Gastroesophageal sphincter (tissue), 4 donors: ENCODE measurements around the gene FASN. TPM values are rescaled to one million over a fixed set of nuclear protein-coding genes. Genes with fewer than 3 reads are reported as not detected.

Experiments
- ATAC-seq: fragments of 150-250 bp; one replicate; pipeline ENCODE4 v1.9.1; 2016; ENCODE audit warnings: mild to moderate bottlenecking, moderate library complexity
- H3K27ac ChIP-seq, 4 donors: fragments of 200-600 bp; sonication (generic) in 3 of 4; 1 replicate in 3 of 4; 2 replicates in 1 of 4; pipeline ENCODE4 v1.5.1; 2016 to 2019
- H3K27me3 ChIP-seq: fragments of 200-600 bp; sonication (generic); one replicate; pipeline ENCODE4 v1.5.1; 2019
- H3K36me3 ChIP-seq, 2 donors: fragments of 200-600 bp; sonication (generic); one replicate each; pipeline ENCODE4 v1.5.1; 2019; ENCODE audit warnings: control low read depth in 1 of 2
- H3K4me1 ChIP-seq, 3 donors: fragments of 200-600 bp; sonication (generic); 1 replicate in 2 of 3; 2 replicates in 1 of 3; pipeline ENCODE4 v1.5.1; 2016 to 2019; ENCODE audit warnings: control low read depth in 2 of 3
- H3K4me3 ChIP-seq, 2 donors: fragments of 200-600 bp; sonication (generic); one replicate each; pipeline ENCODE4 v1.5.1; 2019; ENCODE audit warnings: mild to moderate bottlenecking in 1 of 2, moderate library complexity in 1 of 2
- H3K9me3 ChIP-seq, 3 donors: fragments of 200-600 bp; sonication (generic); one replicate each; pipeline ENCODE4 v1.5.1; 2017 to 2019; ENCODE audit warnings: control low read depth in 2 of 3
- EP300 ChIP-seq: sonication (generic); formaldehyde crosslinking; IDR thresholded peaks from one replicate; pipeline ENCODE4 v1.6.1; 2017; ENCODE audit warnings: antibody characterized with exemption, mild to moderate bottlenecking
- POLR2A ChIP-seq, 2 donors: fragments of 450-650 bp; IDR thresholded peaks; one replicate each; pipeline ENCODE4 v1.6.1; 2017; ENCODE audit warnings: antibody characterized with exemption in 2 of 2, mild to moderate bottlenecking in 2 of 2, moderate library complexity in 1 of 2
- POLR2AphosphoS5 ChIP-seq: sonication (generic); formaldehyde crosslinking; IDR thresholded peaks from one replicate; pipeline ENCODE4 v1.6.1; 2017; ENCODE audit warnings: antibody characterized with exemption
- WGBS, 2 donors: methylation state at CpG; one replicate each; pipeline ENCODE4 v1.1.5; 2018; ENCODE audit warnings: low coverage in 1 of 2; 5-methylcytosine and 5-hydroxymethylcytosine counted together
- total RNA-seq, 4 donors: library from RNA; depleted of rRNA; stranded (reverse); fragments of >200 nt; gene quantifications; one replicate each; pipeline ENCODE4 v1.1.0, GENCODE V29; 2016
- TF ChIP-seq, protein P1 (sequence below), 4 experiments: fragments of 200-600 bp in 2 of 4; fragments of 450-650 bp in 2 of 4; sonication (generic) in 1 of 4; IDR thresholded peaks; one replicate each; pipeline ENCODE4 v1.5.1; 2017 to 2019; ENCODE audit warnings: antibody characterized with exemption in 4 of 4, mild to moderate bottlenecking in 2 of 4, moderate library complexity in 2 of 4

Gene FASN
- total RNA-seq, 4 donors from 2014 or later, result 22.6 to 52.8 (median 48.3) TPM

DNA sequence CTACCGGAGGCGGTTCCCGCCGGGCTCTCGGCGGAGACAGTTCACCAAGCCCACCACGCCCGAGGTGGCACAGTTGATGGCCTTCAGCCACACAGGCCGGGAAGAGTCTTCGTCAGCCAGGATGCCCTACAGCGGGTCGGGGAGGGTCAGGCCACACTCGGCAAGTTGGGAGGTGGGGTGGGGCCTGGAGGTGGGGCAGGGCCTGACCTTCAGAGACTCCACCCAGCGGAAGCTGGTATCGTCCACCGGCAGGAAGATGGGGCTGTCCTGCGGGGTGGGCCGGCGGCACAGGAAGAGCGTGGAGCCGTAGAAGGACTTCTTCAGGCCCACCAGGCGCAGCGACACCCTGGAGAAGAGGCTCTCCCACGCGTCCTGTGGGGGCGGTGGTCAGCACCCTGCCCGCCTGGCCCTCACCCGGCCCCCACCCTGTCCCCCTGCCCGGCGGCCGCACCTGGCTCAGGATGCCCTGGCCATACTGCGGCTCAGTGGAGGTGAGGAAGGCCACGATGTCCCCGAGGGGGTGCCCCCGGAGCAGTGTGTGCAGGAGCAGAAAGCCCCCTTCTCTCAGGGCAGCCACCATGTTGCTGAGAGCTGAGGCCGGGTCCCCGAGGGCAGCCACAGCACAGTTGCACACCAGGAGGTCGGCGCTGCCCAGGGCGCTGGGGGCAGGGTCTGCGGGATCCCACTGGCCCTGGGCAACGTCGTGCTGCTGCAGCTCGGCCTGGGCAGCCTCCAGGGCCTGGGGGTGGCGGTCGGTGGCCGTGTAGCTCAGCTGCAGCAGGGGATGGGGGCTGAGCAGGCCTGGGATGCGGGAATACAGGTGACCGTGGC lies 12.8 kb downstream of the FASN start:
- ATAC-seq, result no peak

DNA sequence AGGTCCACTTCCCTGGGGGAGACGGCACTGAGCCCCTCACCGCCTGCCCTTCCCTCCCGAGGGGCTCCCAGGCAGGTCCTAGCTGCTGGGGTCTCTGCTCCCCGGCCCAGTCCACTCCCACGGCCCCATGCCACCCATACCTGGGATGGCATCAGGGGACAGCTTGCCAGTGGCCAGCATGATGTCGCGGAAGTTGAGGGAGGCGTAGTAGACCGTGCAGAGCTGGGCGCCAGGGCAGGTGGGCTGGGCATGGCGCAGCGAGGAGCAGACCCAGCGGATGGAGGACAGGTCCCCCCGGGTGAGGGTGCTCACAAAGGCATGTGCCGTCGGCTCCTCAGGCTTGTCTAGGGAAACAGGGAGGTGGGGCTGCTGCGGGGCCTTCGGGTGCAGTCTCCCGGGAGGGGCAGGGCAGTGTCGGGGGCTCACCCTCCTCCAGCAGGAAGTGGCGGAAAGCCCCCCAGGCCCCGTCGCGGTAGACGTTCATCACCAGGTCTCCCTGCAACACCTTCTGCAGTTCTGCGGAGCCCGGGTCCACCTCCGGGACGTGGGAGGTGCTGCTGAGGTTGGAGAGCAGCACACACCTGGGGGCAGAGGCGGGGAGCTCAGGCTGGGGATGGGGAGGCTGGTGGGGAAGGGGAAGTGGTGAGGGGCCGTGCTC lies 13.5 kb downstream of the FASN start:
- Histone ChIP-seq H3K4me3 (no peak overlapping the region), H3K9me3 (no peaks in the 10 kb centered on the region), H3K27me3 (no peaks in the 10 kb centered on the region), H3K4me1 (no peaks in the 10 kb centered on the region), H3K36me3 (peaks cover 0 to 100% of the 10 kb centered on the region in 2 donors), H3K27ac (no peak overlapping the region)
- TF ChIP-seq EP300 (no peak), POLR2A (IDR thresholded peaks at IDR 0.05) (no peak), POLR2AphosphoS5 (no peak)
- TF ChIP-seq, protein P1, sequence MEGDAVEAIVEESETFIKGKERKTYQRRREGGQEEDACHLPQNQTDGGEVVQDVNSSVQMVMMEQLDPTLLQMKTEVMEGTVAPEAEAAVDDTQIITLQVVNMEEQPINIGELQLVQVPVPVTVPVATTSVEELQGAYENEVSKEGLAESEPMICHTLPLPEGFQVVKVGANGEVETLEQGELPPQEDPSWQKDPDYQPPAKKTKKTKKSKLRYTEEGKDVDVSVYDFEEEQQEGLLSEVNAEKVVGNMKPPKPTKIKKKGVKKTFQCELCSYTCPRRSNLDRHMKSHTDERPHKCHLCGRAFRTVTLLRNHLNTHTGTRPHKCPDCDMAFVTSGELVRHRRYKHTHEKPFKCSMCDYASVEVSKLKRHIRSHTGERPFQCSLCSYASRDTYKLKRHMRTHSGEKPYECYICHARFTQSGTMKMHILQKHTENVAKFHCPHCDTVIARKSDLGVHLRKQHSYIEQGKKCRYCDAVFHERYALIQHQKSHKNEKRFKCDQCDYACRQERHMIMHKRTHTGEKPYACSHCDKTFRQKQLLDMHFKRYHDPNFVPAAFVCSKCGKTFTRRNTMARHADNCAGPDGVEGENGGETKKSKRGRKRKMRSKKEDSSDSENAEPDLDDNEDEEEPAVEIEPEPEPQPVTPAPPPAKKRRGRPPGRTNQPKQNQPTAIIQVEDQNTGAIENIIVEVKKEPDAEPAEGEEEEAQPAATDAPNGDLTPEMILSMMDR (IDR thresholded peaks at IDR 0.05), result no peak
- ATAC-seq, result no peak
- 82% methylated on average over 7 of the region's 31 CpGs; no CpG with 5 or more reads in 1 of the 2 donors for WGBS, 2 donors

More for the DNA sequence above, 12.8 kb downstream of the FASN start:
- WGBS, 2 donors, result 0% methylated on average over 1 of the region's 49 CpGs; no CpG with 5 or more reads in 1 of the 2 donors
- Histone ChIP-seq H3K4me3 (no peak overlapping the region), H3K27me3 (no peaks in the 10 kb centered on the region), H3K9me3 (no peaks in the 10 kb centered on the region), H3K36me3 (peaks cover 0 to 100% of the 10 kb centered on the region in 2 donors), H3K4me1 (no peaks in the 10 kb centered on the region), H3K27ac (no peak overlapping the region)
- no peak for TF ChIP-seq POLR2AphosphoS5
- no peak for TF ChIP-seq POLR2A (IDR thresholded peaks at IDR 0.05)
- TF ChIP-seq, protein P1 (IDR thresholded peaks at IDR 0.05), result no peak
- no peak for TF ChIP-seq EP300

- no peak overlapping the region for H3K27ac ChIP-seq
- no peak for ATAC-seq
- TF ChIP-seq EP300 (no peak), POLR2A (IDR thresholded peaks at IDR 0.05) (no peak), POLR2AphosphoS5 (no peak)
- TF ChIP-seq, protein P1 (IDR thresholded peaks at IDR 0.05), result no peak
- no peaks in the 10 kb centered on the region for H3K9me3 ChIP-seq
- 60 to 80% methylated on average over 1 of the region's 55 CpGs for WGBS, 2 donors
- H3K27me3 ChIP-seq, result no peaks in the 10 kb centered on the region
- peaks cover 0 to 100% of the 10 kb centered on the region in 2 donors for H3K36me3 ChIP-seq
- H3K4me3 ChIP-seq, result no peak overlapping the region
- no peaks in the 10 kb centered on the region for H3K4me1 ChIP-seq
Measured at GRCh38 chr17:82083533-82084359, 14.3 kb downstream of the FASN start.

DNA sequence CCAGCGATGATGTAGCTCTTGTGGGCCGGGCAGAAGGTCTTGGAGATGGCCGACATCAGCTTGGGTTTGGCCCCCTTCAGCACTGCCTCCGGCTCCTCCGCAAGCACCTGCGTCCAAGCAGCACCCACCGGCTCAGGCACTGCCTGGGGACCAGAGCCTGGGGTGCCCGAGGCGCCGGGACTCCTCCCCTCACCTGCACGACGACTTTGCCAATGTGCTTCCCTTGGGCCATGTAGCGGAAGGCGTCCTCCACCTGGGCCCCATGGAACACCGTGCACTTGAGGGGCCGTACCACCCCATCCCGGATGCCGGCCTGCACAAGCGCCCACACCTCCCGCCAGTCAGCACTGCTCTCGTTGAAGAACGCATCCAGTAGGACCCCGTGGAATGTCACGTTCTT lies 15.0 kb downstream of the FASN start:
- no peak for ATAC-seq
- H3K27ac ChIP-seq, result no peak overlapping the region
- H3K9me3 ChIP-seq, result no peaks in the 10 kb centered on the region
- H3K27me3 ChIP-seq, result no peaks in the 10 kb centered on the region
- H3K4me1 ChIP-seq, result no peaks in the 10 kb centered on the region
- H3K4me3 ChIP-seq, result no peak overlapping the region
- H3K36me3 ChIP-seq, result peaks cover 0 to 98% of the 10 kb centered on the region in 2 donors
- no CpG with 5 or more reads among the region's 24 CpGs for WGBS, 2 donors
- TF ChIP-seq, protein P1 (IDR thresholded peaks at IDR 0.05), result no peak
- TF ChIP-seq POLR2AphosphoS5 (no peak), EP300 (no peak), POLR2A (IDR thresholded peaks at IDR 0.05) (no peak)
